22Rv1 (cell line): Measurements from ENCODE around the gene TXNDC11.

ENCODE experiments used
- ZFX ChIP-seq: fragments of 450-650 bp; IDR thresholded peaks from 2 replicates; pipeline ENCODE4 v1.6.1; 2017; ENCODE audit warnings: antibody characterized with exemption, borderline replicate concordance
- TF ChIP-seq, protein P1 (sequence below): fragments of 450-650 bp; IDR thresholded peaks from 2 replicates; pipeline ENCODE4 v1.5.1; 2017; ENCODE audit warnings: mild to moderate bottlenecking

DNA sequence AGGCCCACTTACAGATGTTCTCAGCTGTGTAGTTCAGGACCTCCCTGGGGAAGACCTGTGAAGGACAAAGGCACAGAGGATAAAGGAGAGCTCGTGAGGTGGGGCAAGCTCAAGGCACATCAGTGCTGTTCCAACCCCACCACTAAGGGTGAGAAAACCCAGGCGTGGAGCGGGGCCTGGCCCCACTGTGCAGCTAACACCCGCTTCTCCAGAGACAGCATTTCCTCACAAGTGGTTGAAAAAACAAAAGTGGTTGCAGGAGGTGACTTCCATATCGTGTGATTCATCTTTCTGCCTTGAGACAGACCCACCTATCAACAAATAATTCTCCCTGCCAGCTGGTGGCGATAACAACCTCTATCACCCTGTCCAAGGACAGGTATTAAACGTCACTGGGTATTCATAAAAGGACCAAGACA lies 44.4 kb downstream of the TXNDC11 start:
- TF ChIP-seq, protein P1, sequence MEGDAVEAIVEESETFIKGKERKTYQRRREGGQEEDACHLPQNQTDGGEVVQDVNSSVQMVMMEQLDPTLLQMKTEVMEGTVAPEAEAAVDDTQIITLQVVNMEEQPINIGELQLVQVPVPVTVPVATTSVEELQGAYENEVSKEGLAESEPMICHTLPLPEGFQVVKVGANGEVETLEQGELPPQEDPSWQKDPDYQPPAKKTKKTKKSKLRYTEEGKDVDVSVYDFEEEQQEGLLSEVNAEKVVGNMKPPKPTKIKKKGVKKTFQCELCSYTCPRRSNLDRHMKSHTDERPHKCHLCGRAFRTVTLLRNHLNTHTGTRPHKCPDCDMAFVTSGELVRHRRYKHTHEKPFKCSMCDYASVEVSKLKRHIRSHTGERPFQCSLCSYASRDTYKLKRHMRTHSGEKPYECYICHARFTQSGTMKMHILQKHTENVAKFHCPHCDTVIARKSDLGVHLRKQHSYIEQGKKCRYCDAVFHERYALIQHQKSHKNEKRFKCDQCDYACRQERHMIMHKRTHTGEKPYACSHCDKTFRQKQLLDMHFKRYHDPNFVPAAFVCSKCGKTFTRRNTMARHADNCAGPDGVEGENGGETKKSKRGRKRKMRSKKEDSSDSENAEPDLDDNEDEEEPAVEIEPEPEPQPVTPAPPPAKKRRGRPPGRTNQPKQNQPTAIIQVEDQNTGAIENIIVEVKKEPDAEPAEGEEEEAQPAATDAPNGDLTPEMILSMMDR = no peak
- TF ChIP-seq ZFX = no peak
